H1 (cell line): ENCODE data around the gene DHRS2.

Source experiments
- CBX8 ChIP-seq: fragments of 300-800, 300-1000 bp; sonication (generic); IDR thresholded peaks from 2 replicates; pipeline ENCODE4 v1.7.1; 2016; ENCODE audit warnings: low read depth, low read length, borderline replicate concordance
- EP300 ChIP-seq, 2 experiments: IDR thresholded peaks; 1 replicate in 1 of 2; 2 replicates in 1 of 2; pipeline ENCODE4 v1.6.1; 2011 to 2012; ENCODE audit warnings: low read depth in 2 of 2, low read length in 2 of 2, mild to moderate bottlenecking in 2 of 2, borderline replicate concordance in 1 of 2, inconsistent platforms in 1 of 2, moderate library complexity in 1 of 2
- JUN ChIP-seq: IDR thresholded peaks from 2 replicates; pipeline ENCODE4 v1.6.1; 2011; ENCODE audit warnings: low read depth, mild to moderate bottlenecking, improper control_type of control experiment, low read length
- KDM1A ChIP-seq: fragments of 200-600, 300-600 bp; sonication (generic); IDR thresholded peaks from 2 replicates; pipeline ENCODE4 v1.7.1; 2016; ENCODE audit warnings: mild to moderate bottlenecking, low read length, borderline replicate concordance
- POLR2A ChIP-seq, 2 experiments: IDR thresholded peaks; 1 replicate in 1 of 2; 2 replicates in 1 of 2; pipeline ENCODE4 v1.6.1; 2011; ENCODE audit warnings: low read depth in 2 of 2, low read length in 2 of 2, mild to moderate bottlenecking in 2 of 2; ENCODE audit errors: control extremely low read depth in 1 of 2
- POLR2AphosphoS5 ChIP-seq: IDR thresholded peaks from 2 replicates; pipeline ENCODE4 v1.6.1; 2011; ENCODE audit warnings: low read depth, low read length
- SP1 ChIP-seq: IDR thresholded peaks from 2 replicates; pipeline ENCODE4 v1.6.1; 2011; ENCODE audit warnings: low read depth, low read length
- SUZ12 ChIP-seq: fragments of 200-600 bp; sonication (generic); IDR thresholded peaks from 2 replicates; pipeline ENCODE4 v1.6.1; 2012; ENCODE audit warnings: mild to moderate bottlenecking, inconsistent platforms, low read length, moderate library complexity, mixed read lengths
- TF ChIP-seq, protein P1 (sequence below), 3 experiments: IDR thresholded peaks; 1 replicate in 2 of 3; 2 replicates in 1 of 3; pipeline versions ENCODE4 v1.5.1 to v1.6.1; 2011; ENCODE audit warnings: low read length in 3 of 3, mild to moderate bottlenecking in 3 of 3, inconsistent platforms in 2 of 3, low read depth in 1 of 3, moderate library complexity in 1 of 3; ENCODE audit not compliant: insufficient read depth in 1 of 3; ENCODE audit errors: control extremely low read depth in 1 of 3
- TF ChIP-seq, protein P2 (sequence below): IDR thresholded peaks from 2 replicates; pipeline ENCODE4 v1.6.1; 2011; ENCODE audit warnings: low read depth, mild to moderate bottlenecking, low read length; ENCODE audit not compliant: insufficient read depth
- TF ChIP-seq, protein P3 (sequence below): fragments of 300-600 bp; sonication (generic); IDR thresholded peaks from 2 replicates; pipeline ENCODE4 v1.7.1; 2012; ENCODE audit warnings: low read length, moderate library complexity, mild to moderate bottlenecking, inconsistent platforms; ENCODE audit not compliant: insufficient replicate concordance

DNA sequence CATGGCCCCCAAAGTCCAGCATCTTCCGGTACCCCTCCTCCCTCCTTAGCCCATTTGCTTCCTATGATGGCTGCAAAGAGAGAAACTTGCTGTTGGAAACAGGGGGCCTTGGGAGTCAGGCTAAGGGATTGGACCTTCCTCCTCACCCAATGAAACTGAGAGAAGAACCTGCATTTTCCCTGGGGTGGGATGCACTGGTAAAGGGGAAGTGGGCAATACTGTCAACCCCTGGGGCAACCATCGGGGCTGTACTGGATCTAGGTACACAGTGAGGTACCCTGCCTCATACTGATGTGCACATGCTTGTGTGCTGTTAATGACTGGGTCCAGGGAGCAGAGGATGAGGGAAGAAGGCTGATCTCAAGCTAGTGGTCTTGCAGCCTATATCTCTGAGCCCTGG is 46.6 kb upstream of the DHRS2 start:
- TF ChIP-seq KDM1A, result no peak
- TF ChIP-seq POLR2AphosphoS5, result no peak
- TF ChIP-seq, protein P1, sequence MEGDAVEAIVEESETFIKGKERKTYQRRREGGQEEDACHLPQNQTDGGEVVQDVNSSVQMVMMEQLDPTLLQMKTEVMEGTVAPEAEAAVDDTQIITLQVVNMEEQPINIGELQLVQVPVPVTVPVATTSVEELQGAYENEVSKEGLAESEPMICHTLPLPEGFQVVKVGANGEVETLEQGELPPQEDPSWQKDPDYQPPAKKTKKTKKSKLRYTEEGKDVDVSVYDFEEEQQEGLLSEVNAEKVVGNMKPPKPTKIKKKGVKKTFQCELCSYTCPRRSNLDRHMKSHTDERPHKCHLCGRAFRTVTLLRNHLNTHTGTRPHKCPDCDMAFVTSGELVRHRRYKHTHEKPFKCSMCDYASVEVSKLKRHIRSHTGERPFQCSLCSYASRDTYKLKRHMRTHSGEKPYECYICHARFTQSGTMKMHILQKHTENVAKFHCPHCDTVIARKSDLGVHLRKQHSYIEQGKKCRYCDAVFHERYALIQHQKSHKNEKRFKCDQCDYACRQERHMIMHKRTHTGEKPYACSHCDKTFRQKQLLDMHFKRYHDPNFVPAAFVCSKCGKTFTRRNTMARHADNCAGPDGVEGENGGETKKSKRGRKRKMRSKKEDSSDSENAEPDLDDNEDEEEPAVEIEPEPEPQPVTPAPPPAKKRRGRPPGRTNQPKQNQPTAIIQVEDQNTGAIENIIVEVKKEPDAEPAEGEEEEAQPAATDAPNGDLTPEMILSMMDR (IDR thresholded peaks at IDR 0.05; ENCODE audit: control extremely low read depth in 1 of 3, insufficient read depth in 1 of 3, low read depth in 1 of 3, low read length in 3 of 3), result no peak
- no peak for TF ChIP-seq POLR2A (IDR thresholded peaks at IDR 0.05; ENCODE audit: control extremely low read depth in 1 of 2, low read depth in 2 of 2, low read length in 2 of 2)
- TF ChIP-seq, protein P2, sequence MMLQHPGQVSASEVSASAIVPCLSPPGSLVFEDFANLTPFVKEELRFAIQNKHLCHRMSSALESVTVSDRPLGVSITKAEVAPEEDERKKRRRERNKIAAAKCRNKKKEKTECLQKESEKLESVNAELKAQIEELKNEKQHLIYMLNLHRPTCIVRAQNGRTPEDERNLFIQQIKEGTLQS, result no peak
- TF ChIP-seq, protein P3, sequence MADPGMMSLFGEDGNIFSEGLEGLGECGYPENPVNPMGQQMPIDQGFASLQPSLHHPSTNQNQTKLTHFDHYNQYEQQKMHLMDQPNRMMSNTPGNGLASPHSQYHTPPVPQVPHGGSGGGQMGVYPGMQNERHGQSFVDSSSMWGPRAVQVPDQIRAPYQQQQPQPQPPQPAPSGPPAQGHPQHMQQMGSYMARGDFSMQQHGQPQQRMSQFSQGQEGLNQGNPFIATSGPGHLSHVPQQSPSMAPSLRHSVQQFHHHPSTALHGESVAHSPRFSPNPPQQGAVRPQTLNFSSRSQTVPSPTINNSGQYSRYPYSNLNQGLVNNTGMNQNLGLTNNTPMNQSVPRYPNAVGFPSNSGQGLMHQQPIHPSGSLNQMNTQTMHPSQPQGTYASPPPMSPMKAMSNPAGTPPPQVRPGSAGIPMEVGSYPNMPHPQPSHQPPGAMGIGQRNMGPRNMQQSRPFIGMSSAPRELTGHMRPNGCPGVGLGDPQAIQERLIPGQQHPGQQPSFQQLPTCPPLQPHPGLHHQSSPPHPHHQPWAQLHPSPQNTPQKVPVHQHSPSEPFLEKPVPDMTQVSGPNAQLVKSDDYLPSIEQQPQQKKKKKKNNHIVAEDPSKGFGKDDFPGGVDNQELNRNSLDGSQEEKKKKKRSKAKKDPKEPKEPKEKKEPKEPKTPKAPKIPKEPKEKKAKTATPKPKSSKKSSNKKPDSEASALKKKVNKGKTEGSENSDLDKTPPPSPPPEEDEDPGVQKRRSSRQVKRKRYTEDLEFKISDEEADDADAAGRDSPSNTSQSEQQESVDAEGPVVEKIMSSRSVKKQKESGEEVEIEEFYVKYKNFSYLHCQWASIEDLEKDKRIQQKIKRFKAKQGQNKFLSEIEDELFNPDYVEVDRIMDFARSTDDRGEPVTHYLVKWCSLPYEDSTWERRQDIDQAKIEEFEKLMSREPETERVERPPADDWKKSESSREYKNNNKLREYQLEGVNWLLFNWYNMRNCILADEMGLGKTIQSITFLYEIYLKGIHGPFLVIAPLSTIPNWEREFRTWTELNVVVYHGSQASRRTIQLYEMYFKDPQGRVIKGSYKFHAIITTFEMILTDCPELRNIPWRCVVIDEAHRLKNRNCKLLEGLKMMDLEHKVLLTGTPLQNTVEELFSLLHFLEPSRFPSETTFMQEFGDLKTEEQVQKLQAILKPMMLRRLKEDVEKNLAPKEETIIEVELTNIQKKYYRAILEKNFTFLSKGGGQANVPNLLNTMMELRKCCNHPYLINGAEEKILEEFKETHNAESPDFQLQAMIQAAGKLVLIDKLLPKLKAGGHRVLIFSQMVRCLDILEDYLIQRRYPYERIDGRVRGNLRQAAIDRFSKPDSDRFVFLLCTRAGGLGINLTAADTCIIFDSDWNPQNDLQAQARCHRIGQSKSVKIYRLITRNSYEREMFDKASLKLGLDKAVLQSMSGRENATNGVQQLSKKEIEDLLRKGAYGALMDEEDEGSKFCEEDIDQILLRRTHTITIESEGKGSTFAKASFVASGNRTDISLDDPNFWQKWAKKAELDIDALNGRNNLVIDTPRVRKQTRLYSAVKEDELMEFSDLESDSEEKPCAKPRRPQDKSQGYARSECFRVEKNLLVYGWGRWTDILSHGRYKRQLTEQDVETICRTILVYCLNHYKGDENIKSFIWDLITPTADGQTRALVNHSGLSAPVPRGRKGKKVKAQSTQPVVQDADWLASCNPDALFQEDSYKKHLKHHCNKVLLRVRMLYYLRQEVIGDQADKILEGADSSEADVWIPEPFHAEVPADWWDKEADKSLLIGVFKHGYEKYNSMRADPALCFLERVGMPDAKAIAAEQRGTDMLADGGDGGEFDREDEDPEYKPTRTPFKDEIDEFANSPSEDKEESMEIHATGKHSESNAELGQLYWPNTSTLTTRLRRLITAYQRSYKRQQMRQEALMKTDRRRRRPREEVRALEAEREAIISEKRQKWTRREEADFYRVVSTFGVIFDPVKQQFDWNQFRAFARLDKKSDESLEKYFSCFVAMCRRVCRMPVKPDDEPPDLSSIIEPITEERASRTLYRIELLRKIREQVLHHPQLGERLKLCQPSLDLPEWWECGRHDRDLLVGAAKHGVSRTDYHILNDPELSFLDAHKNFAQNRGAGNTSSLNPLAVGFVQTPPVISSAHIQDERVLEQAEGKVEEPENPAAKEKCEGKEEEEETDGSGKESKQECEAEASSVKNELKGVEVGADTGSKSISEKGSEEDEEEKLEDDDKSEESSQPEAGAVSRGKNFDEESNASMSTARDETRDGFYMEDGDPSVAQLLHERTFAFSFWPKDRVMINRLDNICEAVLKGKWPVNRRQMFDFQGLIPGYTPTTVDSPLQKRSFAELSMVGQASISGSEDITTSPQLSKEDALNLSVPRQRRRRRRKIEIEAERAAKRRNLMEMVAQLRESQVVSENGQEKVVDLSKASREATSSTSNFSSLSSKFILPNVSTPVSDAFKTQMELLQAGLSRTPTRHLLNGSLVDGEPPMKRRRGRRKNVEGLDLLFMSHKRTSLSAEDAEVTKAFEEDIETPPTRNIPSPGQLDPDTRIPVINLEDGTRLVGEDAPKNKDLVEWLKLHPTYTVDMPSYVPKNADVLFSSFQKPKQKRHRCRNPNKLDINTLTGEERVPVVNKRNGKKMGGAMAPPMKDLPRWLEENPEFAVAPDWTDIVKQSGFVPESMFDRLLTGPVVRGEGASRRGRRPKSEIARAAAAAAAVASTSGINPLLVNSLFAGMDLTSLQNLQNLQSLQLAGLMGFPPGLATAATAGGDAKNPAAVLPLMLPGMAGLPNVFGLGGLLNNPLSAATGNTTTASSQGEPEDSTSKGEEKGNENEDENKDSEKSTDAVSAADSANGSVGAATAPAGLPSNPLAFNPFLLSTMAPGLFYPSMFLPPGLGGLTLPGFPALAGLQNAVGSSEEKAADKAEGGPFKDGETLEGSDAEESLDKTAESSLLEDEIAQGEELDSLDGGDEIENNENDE, result no peak
- TF ChIP-seq SP1, result no peak
- no peak for TF ChIP-seq JUN
- no peak for TF ChIP-seq SUZ12
- TF ChIP-seq CBX8, result no peak
- no peak for TF ChIP-seq EP300 (IDR thresholded peaks at IDR 0.05; ENCODE audit: borderline replicate concordance in 1 of 2, low read depth in 2 of 2, low read length in 2 of 2)
